ENCODE results near the gene GXYLT1. TPM values are rescaled to one million over a fixed set of nuclear protein-coding genes. Genes with fewer than 3 reads are reported as not detected.
A peak's percentile ranks its signal among the peaks of the same experiment; 100 is the strongest.
"Not testable (repeated sequence)": the region's sequence is repeated elsewhere in the genome, so short reads cannot be mapped to it uniquely, and the experiment has no call there.

GXYLT1 gene
- total RNA-seq, 1 donor, result 3.0 TPM

- no peak for DNase-seq (ENCODE audit: low read depth in 2 of 3, low spot score in 2 of 3)
Measured at GRCh38 chr12:42103155-42103554, 41.5 kb downstream of the GXYLT1 start.

GRCh38 chr12:42102720-42103119, 42.0 kb downstream of the GXYLT1 start:
- no peak for DNase-seq (ENCODE audit: low read depth in 2 of 3, low spot score in 2 of 3)

GRCh38 chr12:42099433-42099832, 45.2 kb downstream of the GXYLT1 start:
- DNase-seq (ENCODE audit: low read depth in 2 of 3, low spot score in 2 of 3), result no peak

GRCh38 chr12:42097971-42098370, 46.7 kb downstream of the GXYLT1 start:
- peak; percentile 33 to 81 (median 53) for DNase-seq (ENCODE audit: low read depth in 2 of 3, low spot score in 2 of 3)

DNA sequence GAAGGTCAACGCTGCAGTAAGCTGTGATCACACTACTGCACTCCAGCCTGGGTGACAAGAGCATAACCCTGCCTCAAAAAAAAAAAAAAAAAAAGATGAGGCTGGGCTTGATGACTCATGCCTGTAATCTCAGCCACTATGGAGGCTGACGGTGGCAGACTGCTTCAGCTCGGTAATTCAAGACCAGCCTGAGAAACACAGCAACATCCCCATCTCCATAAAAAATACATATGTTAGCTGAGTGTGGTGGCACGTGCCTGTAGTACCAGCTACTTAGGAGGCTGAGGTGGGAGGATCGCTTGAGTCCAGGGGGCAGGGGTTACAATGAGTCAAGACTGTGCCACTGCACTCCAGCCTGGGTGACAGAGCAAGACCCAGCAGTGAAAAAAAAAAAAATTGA, 50.4 kb downstream of the GXYLT1 start:
- DNase-seq (ENCODE audit: low read depth in 2 of 3, low spot score in 2 of 3), result no peak

DNA sequence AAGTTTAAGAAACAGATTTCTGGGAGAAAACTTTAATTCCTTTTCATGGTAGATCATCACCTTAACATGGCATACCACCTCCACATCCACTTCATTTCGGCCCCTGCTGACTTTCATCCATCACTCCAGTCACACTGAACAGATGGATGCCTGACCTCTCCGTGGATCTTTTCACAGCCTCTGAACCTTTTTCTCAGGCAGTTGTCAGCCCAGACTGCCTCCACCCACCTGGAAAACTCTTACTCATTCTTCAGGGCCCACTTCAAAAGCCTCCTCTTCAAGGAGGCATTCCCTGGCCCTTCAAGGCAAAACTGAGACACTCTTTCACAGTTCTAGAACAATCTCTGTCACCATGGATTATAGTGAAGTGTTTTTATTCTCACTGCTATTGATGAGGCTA, 52.9 kb downstream of the GXYLT1 start:
- no peak for DNase-seq (ENCODE audit: low read depth in 2 of 3, low spot score in 2 of 3)

DNA sequence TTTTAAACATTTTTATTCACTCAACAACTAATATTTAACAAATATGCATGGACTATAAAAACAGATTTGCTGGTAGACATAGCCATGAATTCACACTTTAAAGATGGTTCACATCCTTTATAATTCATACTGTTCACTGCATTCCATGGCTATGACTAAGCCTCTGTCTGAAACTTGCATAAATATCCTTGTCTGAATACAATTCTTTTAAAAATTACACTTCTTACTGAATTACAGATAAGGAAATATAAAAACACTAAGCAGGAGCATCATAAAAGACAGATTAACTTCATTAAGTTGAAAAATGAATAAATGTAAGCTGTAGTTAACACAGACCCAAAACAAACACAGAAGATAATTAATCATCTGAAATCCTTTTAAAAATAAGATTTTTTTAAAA, 53.8 kb downstream of the GXYLT1 start:
- DNase-seq (ENCODE audit: low read depth in 2 of 3, low spot score in 2 of 3), result no peak

GRCh38 chr12:42086031-42086430, 58.6 kb downstream of the GXYLT1 start:
- peak in 1 of 3 donors; percentile 17 for DNase-seq (ENCODE audit: low read depth in 2 of 3, low spot score in 2 of 3)

- DNase-seq (ENCODE audit: low read depth in 2 of 3, low spot score in 2 of 3), result no peak
Measured at GRCh38 chr12:42085594-42085993, 59.1 kb downstream of the GXYLT1 start.

DNA sequence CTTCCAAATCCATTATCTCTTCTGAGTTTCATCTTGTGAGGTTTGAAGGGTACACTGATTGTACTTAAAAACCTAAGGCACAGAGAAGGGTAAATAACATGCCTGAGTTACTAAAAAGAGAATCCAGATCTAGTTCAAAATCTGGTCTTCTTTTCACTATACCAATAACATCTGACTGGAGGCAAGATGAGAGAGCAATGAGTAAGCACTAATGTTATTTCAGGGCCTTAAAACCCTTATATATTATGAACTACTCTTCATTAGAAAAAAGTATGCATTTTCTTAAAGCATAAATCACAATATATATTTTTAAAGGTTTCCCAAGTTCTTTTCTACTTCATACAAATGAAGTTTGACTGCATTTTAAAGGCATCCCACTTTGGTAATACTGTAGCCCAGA, 60.2 kb downstream of the GXYLT1 start:
- DNase-seq (ENCODE audit: low read depth in 2 of 3, low spot score in 2 of 3), result no peak

DNA sequence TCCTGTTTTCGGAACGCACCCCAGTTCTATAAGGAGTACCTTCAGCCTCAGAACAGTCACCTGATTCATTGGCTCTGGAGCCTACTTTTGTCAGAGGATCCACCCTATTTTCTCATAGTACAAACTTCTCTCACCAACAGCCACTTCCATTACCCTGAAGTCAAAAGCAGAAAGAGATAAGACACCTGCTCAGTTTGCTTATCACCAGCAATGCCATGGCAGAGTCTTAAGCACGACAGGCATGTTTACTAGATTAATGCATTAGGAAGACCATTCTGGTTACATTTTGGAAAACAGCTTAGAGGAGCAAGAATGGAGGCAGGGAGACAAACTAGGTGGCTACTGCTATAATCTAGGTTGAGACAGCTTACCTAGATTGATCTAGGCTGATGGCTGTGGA, 67.7 kb downstream of the GXYLT1 start:
- no peak for DNase-seq (ENCODE audit: low read depth in 2 of 3, low spot score in 2 of 3)

DNA sequence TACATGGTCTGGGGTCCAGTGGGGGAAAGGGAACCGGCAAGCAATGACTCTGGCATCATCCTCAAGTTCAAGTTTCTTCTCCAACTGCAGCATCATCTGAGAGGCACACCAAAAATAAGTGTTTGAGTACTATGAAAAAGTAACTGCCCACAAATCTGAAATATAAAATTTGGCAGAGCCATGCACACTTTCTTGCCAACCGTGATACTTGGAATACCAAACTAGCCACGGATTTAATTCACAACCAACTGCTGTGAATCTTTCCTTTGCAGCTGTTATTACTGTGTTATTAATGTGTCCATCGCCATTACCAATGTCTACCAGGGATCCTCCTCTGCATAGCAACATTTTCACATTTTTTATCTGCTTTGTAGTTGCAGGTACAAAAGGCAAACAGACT, 74.6 kb downstream of the GXYLT1 start:
- no peak for DNase-seq (ENCODE audit: low read depth in 2 of 3, low spot score in 2 of 3)

DNA sequence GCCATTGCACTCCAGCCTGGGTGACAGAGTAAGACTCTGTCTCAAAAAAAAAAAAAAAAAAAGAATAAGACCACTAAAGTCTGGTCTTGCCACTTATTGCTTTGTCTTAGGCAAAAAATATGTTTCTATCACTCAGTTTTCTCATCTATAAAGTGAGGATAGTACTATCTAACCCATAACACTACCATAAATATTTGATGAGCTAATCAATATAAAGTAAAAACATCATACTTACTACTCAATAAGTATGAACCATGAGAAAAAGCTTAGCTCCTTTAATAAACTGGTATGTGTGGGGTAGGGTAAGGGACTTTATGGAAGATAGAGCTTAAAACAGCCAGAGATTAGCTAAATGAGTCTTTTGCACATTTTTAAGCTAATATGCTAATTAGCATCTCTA, 85.5 kb downstream of the GXYLT1 start:
- no peak for DNase-seq (ENCODE audit: low read depth in 2 of 3, low spot score in 2 of 3)

- peak in 1 of 3 donors; percentile 7 for DNase-seq (ENCODE audit: low read depth in 2 of 3, low spot score in 2 of 3)
Measured at GRCh38 chr12:42056130-42056529, 88.5 kb downstream of the GXYLT1 start.

DNA sequence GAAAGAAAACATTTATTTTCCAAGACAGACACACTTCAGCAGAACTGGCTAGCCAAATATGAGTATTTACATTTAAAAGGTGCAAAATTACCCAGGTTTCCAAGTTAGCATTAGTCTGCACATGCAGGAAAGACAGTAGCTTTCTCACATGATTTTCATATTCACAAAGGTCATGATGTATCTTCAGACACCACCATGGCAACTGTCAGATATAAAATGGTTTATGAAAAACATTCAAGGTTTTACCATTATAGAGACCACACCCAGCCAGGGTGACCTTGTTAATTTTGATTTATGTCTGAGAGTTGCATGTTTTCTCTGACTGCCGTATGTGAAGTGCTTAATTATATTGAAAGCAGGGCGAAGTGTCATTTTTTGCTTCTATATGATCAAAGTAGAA, 91.2 kb downstream of the GXYLT1 start:
- no peak for DNase-seq (ENCODE audit: low read depth in 2 of 3, low spot score in 2 of 3)

DNA sequence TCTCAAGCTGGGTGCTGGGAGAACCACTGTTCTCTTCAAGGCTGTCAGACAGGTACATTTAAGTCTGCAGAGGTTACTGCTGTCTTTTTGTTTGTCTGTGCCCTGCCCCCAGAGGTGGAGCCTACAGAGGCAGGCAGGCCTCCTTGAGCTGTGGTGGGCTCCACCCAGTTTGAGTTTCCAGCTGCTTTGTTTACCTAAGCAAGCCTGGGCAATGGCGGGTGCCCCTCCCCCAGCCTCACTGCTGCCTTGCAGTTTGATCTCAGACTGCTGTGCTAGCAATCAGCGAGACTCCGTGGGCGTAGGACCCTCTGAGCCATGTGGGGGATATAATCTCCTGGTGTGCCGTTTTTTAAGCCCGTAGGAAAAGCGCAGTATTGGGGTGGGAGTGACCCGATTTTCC, 95.7 kb downstream of the GXYLT1 start:
- not testable (repeated sequence) for DNase-seq (ENCODE audit: low read depth in 2 of 3, low spot score in 2 of 3)

DNA sequence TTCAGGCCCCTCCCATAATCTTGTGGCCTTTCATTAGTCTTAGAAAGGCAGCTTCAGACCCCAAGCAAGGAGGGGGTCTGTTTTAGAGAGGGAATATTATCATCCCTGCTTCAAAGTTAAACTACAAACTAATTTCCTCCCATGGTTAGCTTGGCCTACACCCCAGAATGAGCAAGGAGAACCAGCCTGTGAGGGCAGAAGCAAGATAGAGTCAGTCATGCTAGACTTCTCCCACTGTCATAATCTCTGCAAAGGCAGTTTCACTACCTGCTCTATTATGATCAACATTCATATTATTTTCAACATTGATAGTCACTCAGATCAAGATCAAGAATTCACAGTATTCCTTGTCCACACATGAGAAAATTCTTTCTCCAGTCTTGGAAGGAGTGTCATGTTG, 105.1 kb downstream of the GXYLT1 start:
- DNase-seq (ENCODE audit: low read depth in 2 of 3, low spot score in 2 of 3), result no peak

DNA sequence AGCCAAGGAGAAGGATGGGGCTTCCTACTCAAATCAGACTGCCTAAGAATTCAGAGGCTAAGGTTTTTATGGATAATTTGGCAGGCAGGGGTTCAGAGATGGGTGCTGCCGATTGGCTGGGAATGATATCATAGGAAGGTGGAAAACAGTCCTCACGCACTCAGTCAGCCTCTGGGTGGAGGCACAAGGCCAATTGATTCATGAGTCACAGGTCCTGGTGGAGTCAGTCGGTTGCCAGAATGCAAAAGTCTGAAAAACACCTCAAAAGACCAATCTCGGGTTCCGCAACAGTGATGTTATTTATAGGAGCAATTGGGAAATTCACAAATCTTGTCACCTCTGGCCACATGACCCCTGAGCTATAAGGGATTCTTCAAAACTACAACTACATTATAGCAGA, 105.5 kb downstream of the GXYLT1 start:
- DNase-seq (ENCODE audit: low read depth in 2 of 3, low spot score in 2 of 3), result no peak

GRCh38 chr12:42031847-42032564, 112.7 kb downstream of the GXYLT1 start:
- DNase-seq (ENCODE audit: low read depth in 2 of 3, low spot score in 2 of 3), result no peak
